ENCODE measurements around the gene CNGB1.
"Not testable (repeated sequence)": the region's sequence is repeated elsewhere in the genome, so short reads cannot be mapped to it uniquely, and the experiment has no call there.

Gene CNGB1

GRCh38 chr16:57997528-57998265 lies 26.8 kb upstream of the CNGB1 start:
- DNase-seq (ENCODE audit: low read depth in 4 of 4, low spot score in 1 of 4), result no peak

- DNase-seq (ENCODE audit: low read depth in 4 of 4, low spot score in 1 of 4), result no peak
Observed at GRCh38 chr16:57997176-57997527, 26.2 kb upstream of the CNGB1 start.

GRCh38 chr16:57996406-57997175 lies 25.7 kb upstream of the CNGB1 start:
- DNase-seq (ENCODE audit: low read depth in 4 of 4, low spot score in 1 of 4), result no peak

- DNase-seq (ENCODE audit: low read depth in 4 of 4, low spot score in 1 of 4), result no peak
Observed at GRCh38 chr16:57995721-57996405, 24.9 kb upstream of the CNGB1 start.

- peak in 1 of 4 experiments; percentile 21 for DNase-seq (ENCODE audit: low read depth in 4 of 4, low spot score in 1 of 4)
Observed at GRCh38 chr16:57994778-57995177, 23.9 kb upstream of the CNGB1 start.

- DNase-seq (ENCODE audit: low read depth in 4 of 4, low spot score in 1 of 4), result no peak
Observed at GRCh38 chr16:57994361-57994760, 23.4 kb upstream of the CNGB1 start.

- no peak for DNase-seq (ENCODE audit: low read depth in 4 of 4, low spot score in 1 of 4)
Observed at GRCh38 chr16:57993897-57994296, 23.0 kb upstream of the CNGB1 start.

- DNase-seq (ENCODE audit: low read depth in 4 of 4, low spot score in 1 of 4), result no peak
Observed at GRCh38 chr16:57993438-57993837, 22.5 kb upstream of the CNGB1 start.

GRCh38 chr16:57992084-57992483 lies 21.2 kb upstream of the CNGB1 start:
- no peak for DNase-seq (ENCODE audit: low read depth in 4 of 4, low spot score in 1 of 4)

- DNase-seq (ENCODE audit: low read depth in 4 of 4, low spot score in 1 of 4), result no peak
Observed at GRCh38 chr16:57991551-57992059, 20.7 kb upstream of the CNGB1 start.

- no peak for DNase-seq (ENCODE audit: low read depth in 4 of 4, low spot score in 1 of 4)
Observed at GRCh38 chr16:57988929-57989328, 18.0 kb upstream of the CNGB1 start.

- DNase-seq (ENCODE audit: low read depth in 4 of 4, low spot score in 1 of 4), result no peak
Observed at GRCh38 chr16:57987441-57988177, 16.7 kb upstream of the CNGB1 start.

GRCh38 chr16:57986196-57986595 lies 15.3 kb upstream of the CNGB1 start:
- DNase-seq (ENCODE audit: low read depth in 4 of 4, low spot score in 1 of 4), result no peak

- DNase-seq (ENCODE audit: low read depth in 4 of 4, low spot score in 1 of 4), result no peak
Observed at GRCh38 chr16:57985204-57986181, 14.6 kb upstream of the CNGB1 start.

- peak; percentile 72 to 90 (median 84) for DNase-seq (ENCODE audit: low read depth in 4 of 4, low spot score in 1 of 4)
Observed at GRCh38 chr16:57984443-57985203, 13.7 kb upstream of the CNGB1 start.

- DNase-seq (ENCODE audit: low read depth in 4 of 4, low spot score in 1 of 4), result no peak
Observed at GRCh38 chr16:57982385-57982784, 11.5 kb upstream of the CNGB1 start.

- no peak for DNase-seq (ENCODE audit: low read depth in 4 of 4, low spot score in 1 of 4)
Observed at GRCh38 chr16:57981636-57982035, 10.7 kb upstream of the CNGB1 start.

- no peak for DNase-seq (ENCODE audit: low read depth in 4 of 4, low spot score in 1 of 4)
Observed at GRCh38 chr16:57979006-57979585, 8.2 kb upstream of the CNGB1 start.

- not testable (repeated sequence) for DNase-seq (ENCODE audit: low read depth in 4 of 4, low spot score in 1 of 4)
Observed at GRCh38 chr16:57978070-57978465, 7.1 kb upstream of the CNGB1 start.
